ENCODE measurements around the gene EYA2.

The EYA2 gene

DNA sequence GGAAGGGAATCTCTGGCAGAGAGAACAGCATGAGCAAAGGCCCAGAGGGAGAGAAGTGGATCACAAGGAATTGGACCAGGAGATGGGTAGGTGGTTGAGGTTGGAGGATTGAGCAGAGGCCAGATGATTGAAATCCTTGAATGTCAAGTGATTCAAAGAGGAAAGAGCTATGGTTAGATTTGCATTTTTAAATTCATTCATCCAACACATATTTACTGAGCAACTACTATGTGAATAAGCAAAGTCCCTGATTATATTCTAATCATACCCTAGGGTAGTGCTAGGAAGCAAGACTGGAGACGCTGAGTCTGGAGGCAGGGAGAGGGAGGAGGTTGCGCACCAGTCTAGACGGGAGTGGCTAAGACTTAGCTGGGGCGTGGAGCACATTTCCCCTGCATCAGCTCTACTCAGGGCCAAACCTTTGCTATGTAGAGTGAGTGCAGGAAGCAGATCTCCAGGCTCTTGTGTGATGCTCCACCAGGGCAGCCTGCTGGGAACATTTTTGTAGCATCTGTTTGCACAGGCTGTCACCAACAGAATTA is 40.2 kb downstream of the EYA2 start:
- no peak for DNase-seq

GRCh38 chr20:46935394-46936017 is 40.9 kb downstream of the EYA2 start:
- no peak for DNase-seq

GRCh38 chr20:46936415-46937156 is 41.9 kb downstream of the EYA2 start:
- DNase-seq: no peak

GRCh38 chr20:46937157-46937523 is 42.5 kb downstream of the EYA2 start:
- DNase-seq: no peak

DNA sequence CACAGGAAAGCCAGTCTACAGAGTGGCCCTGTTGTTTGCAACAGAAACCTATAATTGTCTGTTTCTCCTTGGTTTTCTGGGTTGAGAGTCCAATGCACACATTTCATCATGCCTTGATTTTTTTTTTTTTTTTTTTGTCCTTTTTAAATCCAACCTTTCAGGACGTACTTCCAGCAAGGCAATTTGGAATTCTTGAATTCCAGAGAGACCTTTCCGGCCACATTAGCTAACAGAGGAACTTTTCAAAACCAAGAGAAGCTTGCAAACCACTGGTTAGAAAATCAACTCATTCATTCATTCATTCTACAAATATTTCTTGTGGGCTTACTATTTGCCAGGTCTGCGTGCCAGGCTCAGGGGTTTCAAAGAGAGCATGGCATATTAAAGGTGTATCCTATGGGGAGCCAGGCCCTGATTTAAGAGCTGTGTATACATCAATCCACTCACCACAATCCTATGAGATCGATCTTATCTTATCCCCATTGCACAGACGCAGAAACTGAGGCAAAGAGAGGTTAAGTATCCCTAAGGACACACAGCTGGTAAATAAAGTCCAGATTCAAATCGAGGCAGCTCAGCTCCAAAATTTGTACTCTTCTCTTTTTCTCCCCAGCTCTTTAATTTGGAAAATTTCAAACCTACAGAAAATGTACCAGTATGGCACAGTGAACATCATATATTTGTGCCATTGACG is 43.0 kb downstream of the EYA2 start:
- DNase-seq: no peak

- DNase-seq: no peak
Observed at GRCh38 chr20:46938434-46938833, 43.8 kb downstream of the EYA2 start.

DNA sequence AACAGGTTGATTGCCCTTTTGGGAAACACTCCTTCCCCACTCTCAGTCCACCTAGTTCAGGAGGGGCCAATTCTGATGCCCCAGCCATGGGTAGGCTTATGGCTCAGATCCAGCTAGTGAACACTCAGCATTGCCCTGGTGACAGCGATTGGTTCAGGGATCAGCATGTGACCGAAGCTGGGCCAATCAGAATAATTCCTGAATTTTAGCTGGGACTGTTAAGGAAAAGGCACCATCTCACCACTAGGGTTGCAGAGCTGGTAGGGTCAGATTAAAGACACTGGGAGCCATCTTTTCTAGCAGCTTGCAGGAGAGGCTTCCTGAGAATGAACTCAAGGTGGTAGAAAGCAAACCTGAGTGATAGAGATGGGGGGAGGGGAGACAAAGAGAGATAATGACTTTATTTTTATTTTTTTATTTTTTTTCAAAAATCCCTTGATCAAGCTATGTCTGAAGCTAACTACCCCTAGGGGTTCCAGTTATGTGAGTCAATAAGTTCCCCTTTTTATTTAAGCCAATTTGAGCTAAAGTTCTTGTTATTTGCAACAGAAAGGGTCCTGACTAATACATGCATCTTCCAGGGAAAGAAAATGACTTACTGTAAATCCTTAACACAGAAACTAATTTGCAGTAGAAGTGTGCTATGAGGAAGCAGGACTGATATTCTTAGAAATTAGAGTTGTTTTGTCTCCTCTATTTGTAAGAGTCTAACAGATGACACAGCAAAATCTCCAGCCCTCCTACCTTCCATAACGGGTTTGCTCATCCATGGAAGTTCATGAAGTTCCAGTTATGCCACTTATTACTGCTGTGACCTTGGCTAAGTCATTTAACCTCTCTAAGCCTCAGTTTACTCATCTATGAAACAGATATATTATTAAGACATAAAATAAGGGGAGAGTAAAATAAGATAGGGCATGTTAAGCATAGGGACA is 44.7 kb downstream of the EYA2 start:
- no peak for DNase-seq

DNA sequence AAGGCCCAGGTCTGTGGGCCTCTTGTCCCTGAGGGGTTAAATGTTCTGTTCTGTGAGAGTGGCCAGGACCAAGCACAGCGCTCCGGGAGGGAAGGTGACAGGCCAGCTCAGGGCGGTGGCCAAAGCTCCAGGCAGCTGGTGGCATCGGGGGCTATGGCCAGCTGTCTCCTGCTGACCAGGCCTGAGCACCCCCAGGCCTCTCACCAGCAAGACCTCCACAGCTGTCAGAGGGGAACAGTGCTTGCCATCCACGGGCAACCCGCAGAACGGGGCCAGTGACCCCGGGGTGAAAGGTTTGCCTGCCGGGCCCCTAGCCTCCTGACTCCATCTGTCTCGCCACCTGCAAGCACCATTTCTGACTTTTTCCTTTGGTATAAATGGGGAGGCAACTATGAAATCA is 46.0 kb downstream of the EYA2 start:
- DNase-seq: no peak

DNA sequence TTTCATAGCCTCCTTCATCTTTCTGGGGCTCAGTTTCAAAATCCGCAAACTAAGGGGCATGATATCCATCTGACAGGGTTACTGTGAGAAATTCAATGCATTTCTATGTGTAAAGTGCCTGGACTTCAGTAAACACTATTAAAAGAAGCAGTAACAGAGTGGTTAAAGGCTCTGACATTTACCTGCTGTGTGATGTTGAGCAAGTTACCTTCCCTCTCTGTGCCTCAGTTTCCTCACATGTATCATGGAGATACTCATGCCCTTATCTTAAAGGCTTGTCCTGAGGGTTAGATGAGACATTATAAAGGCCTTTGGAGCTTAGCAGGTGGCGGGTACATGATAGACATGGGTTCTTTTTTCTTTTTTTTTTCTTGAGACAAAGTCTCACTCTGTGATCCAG is 46.8 kb downstream of the EYA2 start:
- DNase-seq: no peak

GRCh38 chr20:46943861-46944591 is 49.4 kb downstream of the EYA2 start:
- DNase-seq: no peak

DNA sequence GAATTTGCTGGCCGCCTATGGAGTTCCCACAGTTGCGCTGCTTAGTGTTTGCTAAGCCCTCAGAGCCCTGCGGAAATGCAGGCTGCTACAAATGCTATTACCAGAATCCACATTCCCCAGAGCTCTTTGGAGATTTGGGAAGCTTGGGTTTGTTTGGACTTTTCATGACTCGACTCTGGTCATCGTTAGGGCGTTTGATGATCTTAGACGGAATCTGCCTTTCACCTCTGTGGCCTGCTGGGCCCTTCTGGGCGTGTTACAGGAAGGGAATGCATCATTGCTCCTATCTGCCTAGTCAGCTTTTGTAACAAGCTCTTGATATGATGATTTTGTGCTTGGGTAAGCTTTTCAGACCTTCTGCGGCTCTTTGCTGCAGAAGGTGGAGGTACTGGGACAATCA is 50.8 kb downstream of the EYA2 start:
- no peak for DNase-seq

DNA sequence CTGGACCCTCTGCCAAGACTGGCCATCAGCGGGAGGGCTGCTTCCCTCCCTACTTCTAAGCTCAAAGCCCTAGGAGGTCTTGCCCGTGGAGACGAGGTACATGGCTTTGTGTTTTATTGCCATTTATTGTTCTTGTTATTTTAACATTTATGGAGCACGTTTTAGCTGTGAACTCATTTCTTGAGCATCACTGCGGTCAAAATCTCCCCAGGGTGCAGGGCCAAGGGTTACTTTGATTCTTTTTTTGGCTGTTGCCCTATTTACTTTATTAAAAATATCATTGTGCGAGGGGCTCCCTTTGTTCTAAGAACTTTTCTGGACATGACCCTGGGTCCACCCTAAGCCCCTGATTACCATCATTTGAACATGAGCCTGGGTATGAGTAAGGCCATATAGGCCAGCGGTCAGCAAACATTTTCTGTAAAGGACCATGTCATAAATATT is 51.6 kb downstream of the EYA2 start:
- DNase-seq: no peak

DNA sequence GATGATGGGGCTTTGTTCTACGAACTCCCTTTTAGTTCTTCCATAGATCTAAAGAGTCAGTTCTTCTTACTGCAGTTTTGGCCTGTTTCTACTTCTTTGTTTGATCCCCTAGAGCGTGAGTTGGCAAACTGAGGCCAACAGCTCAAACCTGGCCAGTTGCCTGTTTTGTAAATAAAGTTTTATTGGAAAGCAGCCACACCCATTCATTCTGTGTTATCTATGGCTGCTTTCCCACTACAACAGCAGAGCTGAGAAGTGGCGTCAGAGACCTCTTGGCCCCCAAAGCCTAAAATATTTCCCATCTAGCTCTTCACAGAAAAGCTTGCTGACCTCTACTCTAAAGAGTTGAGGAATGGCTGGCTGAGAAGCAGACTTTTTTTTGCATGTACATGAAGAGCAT is 52.2 kb downstream of the EYA2 start:
- no peak for DNase-seq

- DNase-seq: no peak
Observed at GRCh38 chr20:46948081-46948480, 53.4 kb downstream of the EYA2 start.

GRCh38 chr20:46951405-46951804 is 56.8 kb downstream of the EYA2 start:
- DNase-seq: no peak

DNA sequence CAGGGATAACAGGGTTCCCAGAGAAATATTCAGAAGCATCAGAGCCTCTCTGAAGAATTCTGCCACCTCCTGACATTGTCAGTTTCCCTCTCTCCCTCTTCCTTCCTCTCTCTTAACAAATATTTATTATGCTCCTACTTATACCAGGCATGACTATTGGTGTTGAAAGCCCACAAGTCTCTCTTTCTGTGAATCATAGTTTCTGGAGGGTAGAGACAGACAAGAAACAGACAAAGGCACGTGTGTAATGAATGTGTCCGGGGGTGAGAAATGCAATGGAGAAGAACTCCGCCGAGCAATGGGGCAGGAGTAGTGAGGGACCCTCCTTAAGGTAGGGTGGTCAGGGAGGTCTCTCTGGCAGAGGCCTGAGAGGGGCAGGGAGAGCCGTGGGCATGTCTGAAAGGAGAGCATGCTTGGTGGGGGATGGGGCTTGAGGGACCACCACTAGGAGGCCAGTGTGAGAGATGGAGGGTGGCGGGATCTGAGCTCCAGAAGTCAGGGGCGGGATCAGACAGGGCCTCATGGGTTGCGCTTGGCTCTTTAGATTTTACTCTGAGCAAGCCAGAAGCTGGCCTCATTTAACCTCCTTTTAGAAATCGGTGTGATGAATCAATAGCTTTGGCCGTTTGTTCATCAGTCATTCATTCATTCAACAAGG is 57.3 kb downstream of the EYA2 start:
- no peak for DNase-seq

DNA sequence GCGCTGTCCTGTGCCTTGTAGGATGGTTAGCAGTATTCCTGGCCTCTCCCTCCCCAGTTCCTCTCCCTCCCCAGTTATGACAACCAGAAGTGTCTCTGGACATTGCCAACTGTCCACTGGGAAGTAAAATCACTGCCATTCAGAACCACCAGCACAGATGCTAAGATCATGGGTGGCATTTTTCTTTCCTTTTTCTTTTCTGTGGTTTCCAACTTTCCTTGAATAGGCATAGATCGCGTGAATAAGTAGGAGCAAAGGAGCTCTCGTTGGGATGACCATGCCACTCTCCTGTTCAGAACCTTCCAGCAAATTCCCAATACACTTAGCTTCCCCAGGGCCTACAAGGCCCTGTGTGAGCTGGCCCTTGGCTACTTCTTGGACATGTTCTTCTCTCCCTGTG is 59.0 kb downstream of the EYA2 start:
- no peak for DNase-seq

DNA sequence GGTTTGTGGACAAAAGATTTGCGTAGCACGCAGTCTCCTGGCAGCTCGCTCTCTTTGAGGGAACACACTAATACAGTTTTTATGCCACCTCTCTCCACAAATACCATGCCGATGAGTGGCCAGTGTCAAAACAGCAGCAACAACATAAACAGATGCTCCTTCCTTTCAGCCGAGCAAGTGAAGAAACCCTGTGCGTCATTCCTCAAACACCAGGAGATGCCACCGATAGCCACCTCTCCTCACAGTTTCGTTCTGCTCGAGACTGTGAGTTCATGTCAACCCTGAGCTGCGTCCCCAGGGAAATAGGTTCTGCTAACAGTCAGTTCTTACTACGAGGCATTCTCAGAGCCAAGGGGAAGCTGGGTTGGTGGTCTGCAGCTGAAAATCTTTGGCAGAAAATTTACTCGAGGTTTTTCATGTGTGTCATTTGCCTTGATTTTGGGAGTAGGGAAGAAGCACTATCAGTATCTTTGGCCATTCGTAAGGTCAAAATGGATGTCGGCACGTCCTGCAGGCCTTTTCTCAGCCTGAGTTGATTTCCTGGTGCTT is 59.9 kb downstream of the EYA2 start:
- DNase-seq: no peak

DNA sequence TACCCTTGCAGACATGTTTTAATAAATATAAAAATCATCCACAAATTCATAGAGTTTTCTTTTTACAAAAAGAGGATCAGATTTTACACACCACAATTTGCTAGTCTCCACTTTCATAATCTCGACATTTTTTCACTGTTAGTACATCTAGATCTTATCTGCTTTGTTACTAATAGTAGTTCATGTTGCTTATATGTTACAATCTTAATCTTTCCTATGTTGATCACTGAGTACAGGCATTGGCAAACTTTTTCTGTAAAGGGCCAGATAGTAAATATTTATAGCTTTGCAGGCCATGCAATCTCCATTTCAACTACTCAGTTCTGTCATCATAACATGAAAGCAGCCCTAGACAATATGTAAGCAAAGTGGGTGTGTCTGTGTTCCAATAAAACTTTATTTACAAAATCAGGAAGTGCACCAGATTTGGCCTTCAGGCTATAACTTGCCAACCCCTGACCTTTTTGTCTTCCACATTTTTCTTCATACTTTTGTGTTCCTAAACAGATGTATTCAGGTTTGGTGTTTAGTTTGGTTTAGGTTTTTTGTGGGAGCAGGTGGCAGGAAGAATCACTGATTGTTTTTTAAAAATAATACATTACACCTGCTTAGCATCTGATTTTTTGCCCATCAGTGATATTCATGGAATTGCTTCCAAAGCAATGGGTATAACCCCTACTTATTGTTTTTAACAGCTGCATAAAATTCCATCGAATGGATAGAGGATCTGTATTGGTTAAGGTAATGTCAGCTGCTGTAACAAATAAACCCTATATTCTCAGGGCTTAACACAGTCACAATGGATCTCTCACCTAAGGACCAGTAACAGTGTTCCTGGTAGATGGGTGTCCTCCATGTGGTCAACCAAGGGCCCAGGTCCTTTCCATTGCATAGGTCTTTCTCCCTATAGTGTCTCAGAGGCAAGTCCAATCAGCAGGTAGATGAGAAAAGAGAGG is 61.2 kb downstream of the EYA2 start:
- no peak for DNase-seq

GRCh38 chr20:46959081-46959692 is 64.5 kb downstream of the EYA2 start:
- no peak for DNase-seq

Data from KG1 (cell line).